Liver (tissue), 3 donors: ENCODE measurements around the gene DDR2.

ENCODE experiments used
- CTCF ChIP-seq: fragments of 150-350 bp; IDR thresholded peaks from 2 replicates; pipeline ENCODE4 v1.5.1; 2017; ENCODE audit warnings: improper control_type of control experiment, low read depth, low read length; ENCODE audit not compliant: missing input control
- EGR1 ChIP-seq, 2 donors: IDR thresholded peaks; 2 replicates each; pipeline ENCODE4 v1.6.1; 2016 to 2018; ENCODE audit warnings: antibody characterized with exemption in 2 of 2, low read depth in 2 of 2
- JUND ChIP-seq, 2 donors: IDR thresholded peaks; 2 replicates each; pipeline ENCODE4 v1.6.1; 2016; ENCODE audit warnings: antibody characterized with exemption in 2 of 2
- NR2F2 ChIP-seq: IDR thresholded peaks from 2 replicates; pipeline ENCODE4 v1.6.1; 2016; ENCODE audit warnings: antibody characterized with exemption
- SP1 ChIP-seq: IDR thresholded peaks from 2 replicates; pipeline ENCODE4 v1.6.1; 2018; ENCODE audit warnings: antibody characterized with exemption, mild to moderate bottlenecking
- TF ChIP-seq, protein P1 (sequence below): IDR thresholded peaks from 2 replicates; pipeline ENCODE4 v1.6.1; 2016; ENCODE audit warnings: antibody characterized with exemption
- TF ChIP-seq, protein P2 (sequence below): IDR thresholded peaks from 2 replicates; pipeline ENCODE4 v1.6.1; 2016; ENCODE audit warnings: antibody characterized with exemption
- TF ChIP-seq, protein P3 (sequence below): IDR thresholded peaks from 2 replicates; pipeline ENCODE4 v1.6.1; 2016; ENCODE audit warnings: antibody characterized with exemption, mild to moderate bottlenecking
- donor health status: healthy.
- donor health status: healthy.

DNA sequence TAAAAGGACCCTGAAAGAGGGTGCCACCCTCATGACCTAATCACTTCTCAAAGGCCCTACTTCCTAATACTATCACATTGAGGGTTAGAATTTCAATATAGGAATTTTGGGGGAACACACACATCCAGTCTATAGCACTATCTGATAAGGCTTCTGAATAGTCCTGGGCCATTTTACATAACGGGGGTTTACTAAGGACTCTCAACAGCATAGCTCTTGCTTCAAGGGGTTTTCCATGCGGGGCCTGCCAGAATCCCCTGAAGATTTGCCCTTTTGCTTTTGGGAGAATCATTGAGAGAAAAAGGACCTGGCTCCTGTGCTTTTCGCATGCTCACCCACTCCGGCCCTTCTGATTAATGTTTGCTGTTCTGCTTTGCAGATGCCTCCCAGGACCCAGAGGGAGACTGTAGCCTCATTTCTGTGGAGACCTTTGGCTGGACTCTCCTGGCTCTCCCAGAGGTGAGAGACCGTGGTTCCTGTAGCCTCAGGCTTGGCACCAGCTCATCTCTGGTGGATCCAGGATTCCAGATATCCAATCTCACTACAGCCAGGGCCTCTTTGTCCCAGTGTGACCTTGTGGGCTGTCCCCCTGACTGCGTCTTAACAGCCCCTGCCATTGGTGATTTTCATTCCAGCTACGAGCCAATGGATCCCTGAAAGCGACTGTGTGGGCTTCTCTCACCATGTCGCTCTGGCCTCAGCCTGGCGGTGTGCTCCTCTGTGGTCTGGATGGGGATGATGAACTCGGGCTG, 72.6 kb downstream of the DDR2 start:
- no peak for TF ChIP-seq CTCF
- no peak for TF ChIP-seq JUND (IDR thresholded peaks at IDR 0.05)
- TF ChIP-seq, protein P1, sequence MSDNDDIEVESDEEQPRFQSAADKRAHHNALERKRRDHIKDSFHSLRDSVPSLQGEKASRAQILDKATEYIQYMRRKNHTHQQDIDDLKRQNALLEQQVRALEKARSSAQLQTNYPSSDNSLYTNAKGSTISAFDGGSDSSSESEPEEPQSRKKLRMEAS = peak; percentile 15
- TF ChIP-seq, protein P2, sequence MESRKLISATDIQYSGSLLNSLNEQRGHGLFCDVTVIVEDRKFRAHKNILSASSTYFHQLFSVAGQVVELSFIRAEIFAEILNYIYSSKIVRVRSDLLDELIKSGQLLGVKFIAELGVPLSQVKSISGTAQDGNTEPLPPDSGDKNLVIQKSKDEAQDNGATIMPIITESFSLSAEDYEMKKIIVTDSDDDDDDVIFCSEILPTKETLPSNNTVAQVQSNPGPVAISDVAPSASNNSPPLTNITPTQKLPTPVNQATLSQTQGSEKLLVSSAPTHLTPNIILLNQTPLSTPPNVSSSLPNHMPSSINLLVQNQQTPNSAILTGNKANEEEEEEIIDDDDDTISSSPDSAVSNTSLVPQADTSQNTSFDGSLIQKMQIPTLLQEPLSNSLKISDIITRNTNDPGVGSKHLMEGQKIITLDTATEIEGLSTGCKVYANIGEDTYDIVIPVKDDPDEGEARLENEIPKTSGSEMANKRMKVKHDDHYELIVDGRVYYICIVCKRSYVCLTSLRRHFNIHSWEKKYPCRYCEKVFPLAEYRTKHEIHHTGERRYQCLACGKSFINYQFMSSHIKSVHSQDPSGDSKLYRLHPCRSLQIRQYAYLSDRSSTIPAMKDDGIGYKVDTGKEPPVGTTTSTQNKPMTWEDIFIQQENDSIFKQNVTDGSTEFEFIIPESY = no peak
- TF ChIP-seq NR2F2 = no peak
- peak; percentile 17 for TF ChIP-seq SP1
- TF ChIP-seq, protein P3, sequence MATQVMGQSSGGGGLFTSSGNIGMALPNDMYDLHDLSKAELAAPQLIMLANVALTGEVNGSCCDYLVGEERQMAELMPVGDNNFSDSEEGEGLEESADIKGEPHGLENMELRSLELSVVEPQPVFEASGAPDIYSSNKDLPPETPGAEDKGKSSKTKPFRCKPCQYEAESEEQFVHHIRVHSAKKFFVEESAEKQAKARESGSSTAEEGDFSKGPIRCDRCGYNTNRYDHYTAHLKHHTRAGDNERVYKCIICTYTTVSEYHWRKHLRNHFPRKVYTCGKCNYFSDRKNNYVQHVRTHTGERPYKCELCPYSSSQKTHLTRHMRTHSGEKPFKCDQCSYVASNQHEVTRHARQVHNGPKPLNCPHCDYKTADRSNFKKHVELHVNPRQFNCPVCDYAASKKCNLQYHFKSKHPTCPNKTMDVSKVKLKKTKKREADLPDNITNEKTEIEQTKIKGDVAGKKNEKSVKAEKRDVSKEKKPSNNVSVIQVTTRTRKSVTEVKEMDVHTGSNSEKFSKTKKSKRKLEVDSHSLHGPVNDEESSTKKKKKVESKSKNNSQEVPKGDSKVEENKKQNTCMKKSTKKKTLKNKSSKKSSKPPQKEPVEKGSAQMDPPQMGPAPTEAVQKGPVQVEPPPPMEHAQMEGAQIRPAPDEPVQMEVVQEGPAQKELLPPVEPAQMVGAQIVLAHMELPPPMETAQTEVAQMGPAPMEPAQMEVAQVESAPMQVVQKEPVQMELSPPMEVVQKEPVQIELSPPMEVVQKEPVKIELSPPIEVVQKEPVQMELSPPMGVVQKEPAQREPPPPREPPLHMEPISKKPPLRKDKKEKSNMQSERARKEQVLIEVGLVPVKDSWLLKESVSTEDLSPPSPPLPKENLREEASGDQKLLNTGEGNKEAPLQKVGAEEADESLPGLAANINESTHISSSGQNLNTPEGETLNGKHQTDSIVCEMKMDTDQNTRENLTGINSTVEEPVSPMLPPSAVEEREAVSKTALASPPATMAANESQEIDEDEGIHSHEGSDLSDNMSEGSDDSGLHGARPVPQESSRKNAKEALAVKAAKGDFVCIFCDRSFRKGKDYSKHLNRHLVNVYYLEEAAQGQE = no peak
- TF ChIP-seq EGR1 (IDR thresholded peaks at IDR 0.05; ENCODE audit: low read depth in 2 of 2) = no peak
